ENCODE results near the gene TMEM131L.
"Not testable (repeated sequence)": the region's sequence is repeated elsewhere in the genome, so short reads cannot be mapped to it uniquely, and the experiment has no call there.

TMEM131L gene

GRCh38 chr4:153506341-153507309 lies 40.5 kb downstream of the TMEM131L start:
- no peak for DNase-seq

DNA sequence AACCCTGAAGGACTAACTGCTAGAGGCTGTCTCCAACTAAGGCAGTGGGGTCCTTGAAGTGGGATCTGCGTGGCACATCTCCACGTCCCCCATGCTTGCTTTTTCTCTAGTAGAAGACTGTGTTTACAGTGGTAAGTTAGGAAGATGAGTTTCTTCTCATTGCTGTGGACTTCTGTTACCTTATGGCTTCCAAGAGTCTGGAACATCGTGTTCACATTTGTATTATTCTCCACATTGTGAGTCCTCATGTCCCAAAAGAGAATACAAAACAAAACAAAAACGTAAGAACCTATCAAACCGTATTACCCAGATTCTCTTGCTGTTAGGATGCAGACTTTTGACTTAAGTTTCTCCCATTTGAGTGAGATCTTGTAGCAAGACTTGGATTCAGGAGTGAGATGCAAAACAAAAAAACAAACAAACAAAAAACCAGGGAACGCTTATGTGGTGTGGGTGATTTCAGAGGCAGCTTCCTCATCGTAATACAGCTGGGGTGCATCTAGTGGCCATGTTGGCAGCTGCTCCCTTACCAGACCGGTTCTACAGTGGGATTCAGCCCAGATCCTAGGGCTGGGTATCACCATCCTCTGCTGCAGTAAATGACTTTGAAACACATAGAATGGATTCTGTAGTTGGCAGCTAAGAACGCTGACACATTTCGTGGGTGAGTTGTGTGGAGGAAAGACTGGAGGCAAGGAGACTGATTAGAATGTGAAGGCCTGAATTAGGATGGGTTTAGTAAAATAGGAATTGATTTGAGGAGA lies 41.3 kb downstream of the TMEM131L start:
- DNase-seq: no peak

- not testable (repeated sequence) for DNase-seq
Measured at GRCh38 chr4:153509212-153509611, 43.1 kb downstream of the TMEM131L start.

GRCh38 chr4:153509724-153510123 lies 43.6 kb downstream of the TMEM131L start:
- DNase-seq: no peak

- DNase-seq: no peak
Measured at GRCh38 chr4:153510252-153511001, 44.3 kb downstream of the TMEM131L start.

DNA sequence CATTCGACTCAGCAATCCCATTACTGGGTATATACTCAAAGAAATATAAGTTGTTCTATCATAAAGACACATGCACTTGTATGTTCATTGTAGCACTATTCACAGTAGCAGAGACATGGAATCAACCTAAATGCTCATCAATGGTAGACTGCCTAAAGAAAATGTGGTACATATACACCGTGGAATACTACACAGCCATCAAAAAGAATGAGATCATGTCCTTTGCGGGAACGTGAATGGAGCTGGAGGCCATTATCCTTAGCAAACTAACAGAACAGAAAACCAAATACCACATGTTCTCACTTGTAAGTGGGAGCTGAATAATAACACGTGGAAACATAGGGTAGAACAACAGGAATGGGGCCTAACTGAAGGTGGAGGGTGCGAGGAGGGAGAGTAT lies 44.9 kb downstream of the TMEM131L start:
- no peak for DNase-seq

- DNase-seq: no peak
Measured at GRCh38 chr4:153512162-153512852, 46.1 kb downstream of the TMEM131L start.

- no peak for DNase-seq
Measured at GRCh38 chr4:153512952-153513500, 46.9 kb downstream of the TMEM131L start.

DNA sequence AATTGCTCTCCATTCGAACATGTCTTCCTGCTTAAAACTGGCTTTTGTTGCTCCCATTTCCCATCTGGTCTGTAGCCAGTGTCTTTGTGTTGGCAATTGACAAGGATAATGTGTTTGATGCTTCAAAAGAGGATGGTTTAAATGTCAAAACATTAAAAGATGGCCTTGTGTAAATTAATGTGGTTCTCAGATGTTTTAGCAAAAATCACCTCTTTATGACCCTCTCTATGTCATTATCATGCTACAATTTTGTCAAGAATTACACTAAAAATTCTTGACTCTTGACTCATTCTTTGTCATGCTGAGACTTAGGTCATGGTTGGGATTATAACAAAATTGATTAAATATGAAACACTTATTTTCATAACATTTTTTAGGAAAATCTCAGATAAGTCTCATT lies 47.4 kb downstream of the TMEM131L start:
- DNase-seq: no peak

GRCh38 chr4:153514001-153514526 lies 47.9 kb downstream of the TMEM131L start:
- DNase-seq: no peak

DNA sequence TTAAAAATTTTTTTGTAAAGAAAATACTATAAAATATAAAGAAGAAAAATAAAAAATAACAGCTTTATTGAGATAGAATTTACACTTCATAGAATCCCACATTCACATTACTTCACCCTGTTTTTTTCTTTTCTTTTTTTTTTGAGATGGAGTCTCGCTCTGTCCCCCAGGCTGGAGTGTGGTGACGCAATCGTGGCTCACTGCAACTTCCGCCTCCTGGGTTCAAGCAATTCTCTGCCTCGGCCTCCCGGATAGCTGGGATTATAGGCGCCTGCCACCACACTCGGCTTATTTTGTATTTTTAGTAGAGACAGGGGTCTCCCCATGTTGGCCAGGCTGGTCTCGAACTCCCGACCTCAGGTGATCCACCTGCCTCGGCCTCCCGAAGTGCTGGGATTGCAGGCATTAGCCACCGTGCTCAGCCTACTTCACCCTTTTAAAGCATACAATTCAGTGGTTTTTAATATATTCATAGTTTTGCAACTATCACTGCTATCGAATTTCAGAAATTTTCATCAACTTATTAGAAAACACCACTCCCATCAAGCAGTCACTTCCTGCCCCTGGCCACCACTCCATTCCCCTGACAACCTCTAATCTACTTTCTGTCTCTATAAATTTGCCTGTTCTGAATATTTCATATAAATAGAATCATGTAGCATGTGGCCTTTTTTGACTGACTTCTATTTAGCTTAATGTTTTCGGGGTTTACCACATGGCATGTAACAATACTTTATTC lies 48.7 kb downstream of the TMEM131L start:
- DNase-seq: no peak

DNA sequence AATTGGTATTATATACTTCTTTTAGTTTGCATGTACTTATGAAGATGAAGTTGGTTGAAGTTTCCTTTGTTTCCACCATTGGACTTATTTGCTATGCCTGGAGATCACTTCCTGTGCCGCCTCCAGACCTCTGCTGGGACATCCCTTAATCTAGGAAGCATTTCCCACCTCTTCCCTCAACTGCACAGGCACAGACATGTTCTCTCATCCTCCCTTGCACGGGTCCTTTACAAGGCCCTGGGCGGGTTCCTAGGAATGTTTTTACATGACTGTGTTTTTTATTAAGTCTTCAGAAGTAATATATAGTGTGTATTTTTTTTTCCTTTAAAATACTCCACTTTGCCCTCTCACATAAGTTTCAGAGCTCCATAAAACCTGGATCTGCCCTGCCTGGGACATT lies 51.0 kb downstream of the TMEM131L start:
- no peak for DNase-seq

DNA sequence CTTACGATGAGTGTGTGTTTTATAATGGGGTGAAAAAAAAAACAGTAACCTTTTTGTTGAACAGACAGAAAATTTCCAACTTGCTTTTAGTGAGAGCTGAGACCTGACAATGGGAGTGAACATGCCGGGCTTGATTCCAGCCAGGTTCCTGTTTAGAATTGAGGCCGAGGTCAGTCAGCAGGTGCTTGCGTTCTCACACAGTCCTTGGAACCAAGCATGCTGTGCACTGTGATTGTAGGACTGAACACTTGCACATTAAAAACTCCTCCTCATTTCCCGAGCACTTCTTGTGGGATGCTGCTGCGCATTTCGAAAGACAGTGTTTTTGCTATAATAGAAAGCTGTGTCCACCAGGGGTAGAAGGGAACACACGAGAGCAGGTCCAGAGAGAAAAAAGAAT lies 51.8 kb downstream of the TMEM131L start:
- DNase-seq: no peak

GRCh38 chr4:153518637-153519389 lies 52.7 kb downstream of the TMEM131L start:
- DNase-seq: peak; percentile 24

DNA sequence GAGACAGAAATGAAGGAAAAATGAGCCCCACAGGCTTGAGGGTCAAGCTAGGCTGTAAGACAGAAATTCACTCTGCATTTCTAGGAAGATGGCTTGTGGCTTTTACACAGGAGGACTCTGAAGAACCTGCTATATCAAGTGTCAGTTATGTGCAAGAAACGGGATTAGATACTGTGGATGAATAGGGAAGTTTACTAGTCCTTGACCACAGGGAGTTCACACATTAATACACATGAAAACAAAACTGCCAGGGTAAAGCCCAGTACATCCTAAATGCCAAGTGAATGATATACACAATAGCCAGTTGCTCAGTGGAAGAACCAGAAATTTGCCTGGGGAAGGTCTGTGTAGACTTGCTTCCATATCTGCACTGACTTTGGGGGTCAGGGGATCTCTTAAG lies 53.5 kb downstream of the TMEM131L start:
- no peak for DNase-seq

- no peak for DNase-seq
Measured at GRCh38 chr4:153520227-153520626, 54.1 kb downstream of the TMEM131L start.

- DNase-seq: no peak
Measured at GRCh38 chr4:153520801-153521329, 54.7 kb downstream of the TMEM131L start.

- peak; percentile 38 for DNase-seq
Measured at GRCh38 chr4:153521478-153521877, 55.3 kb downstream of the TMEM131L start.

- DNase-seq: peak; percentile 78
Measured at GRCh38 chr4:153521999-153522801, 56.0 kb downstream of the TMEM131L start.

Measured in central memory CD4-positive, alpha-beta T cell (primary cell).